HFF-Myc (cell line): ENCODE results near the gene ANKRD16.

ENCODE experiments used
- DNase-seq: peaks from one replicate; pipeline ENCODE4 v3.0.0-alpha.2; 2011; ENCODE audit warnings: low read depth; ENCODE audit errors: extremely low read depth
- H3K4me3 ChIP-seq: replicated peaks from 2 replicates; pipeline ENCODE4 v1.5.1; 2011; ENCODE audit warnings: low read depth, mild to moderate bottlenecking, control low read depth, low read length
- CTCF ChIP-seq: IDR thresholded peaks from 2 replicates; pipeline ENCODE4 v1.5.1; 2012; ENCODE audit warnings: mild to moderate bottlenecking, low read depth, low read length, control low read depth; ENCODE audit errors: missing control alignments

ANKRD16 gene

DNA sequence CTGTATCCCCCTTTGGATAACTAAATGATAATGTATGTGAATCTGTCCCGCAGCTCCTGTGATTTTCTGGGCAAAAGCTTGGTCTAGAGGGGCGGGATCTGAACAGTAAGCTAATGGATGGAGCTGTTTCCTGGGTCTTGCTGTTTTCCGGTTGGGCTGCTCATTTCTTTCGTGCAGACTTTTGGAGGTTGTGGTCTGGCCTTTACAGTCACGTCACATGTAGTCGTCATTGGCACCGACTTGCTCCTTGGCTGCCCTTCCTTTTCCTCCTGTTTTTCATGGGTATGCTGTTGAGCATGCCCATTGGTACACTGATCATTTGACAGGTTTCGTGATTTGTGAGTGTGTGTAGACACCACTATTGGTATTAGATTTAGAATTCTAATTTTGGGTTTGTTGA, 2.3 kb upstream of the ANKRD16 start:
- no peak for DNase-seq
- H3K4me3 ChIP-seq = peak overlapping the region; percentile 71; the same call in 1 of the 2 replicates
- TF ChIP-seq CTCF = no peak

- DNase-seq = no peak
- no peak for TF ChIP-seq CTCF
- H3K4me3 ChIP-seq = peak overlapping the region; percentile 71
These were observed 1.3 kb upstream of the ANKRD16 start for GRCh38 chr10:5891009-5891408.

- TF ChIP-seq CTCF = no peak
- no peak for DNase-seq
- H3K4me3 ChIP-seq = peak overlapping the region; percentile 71
These were observed 791 bp upstream of the ANKRD16 start for GRCh38 chr10:5890452-5890915.

DNA sequence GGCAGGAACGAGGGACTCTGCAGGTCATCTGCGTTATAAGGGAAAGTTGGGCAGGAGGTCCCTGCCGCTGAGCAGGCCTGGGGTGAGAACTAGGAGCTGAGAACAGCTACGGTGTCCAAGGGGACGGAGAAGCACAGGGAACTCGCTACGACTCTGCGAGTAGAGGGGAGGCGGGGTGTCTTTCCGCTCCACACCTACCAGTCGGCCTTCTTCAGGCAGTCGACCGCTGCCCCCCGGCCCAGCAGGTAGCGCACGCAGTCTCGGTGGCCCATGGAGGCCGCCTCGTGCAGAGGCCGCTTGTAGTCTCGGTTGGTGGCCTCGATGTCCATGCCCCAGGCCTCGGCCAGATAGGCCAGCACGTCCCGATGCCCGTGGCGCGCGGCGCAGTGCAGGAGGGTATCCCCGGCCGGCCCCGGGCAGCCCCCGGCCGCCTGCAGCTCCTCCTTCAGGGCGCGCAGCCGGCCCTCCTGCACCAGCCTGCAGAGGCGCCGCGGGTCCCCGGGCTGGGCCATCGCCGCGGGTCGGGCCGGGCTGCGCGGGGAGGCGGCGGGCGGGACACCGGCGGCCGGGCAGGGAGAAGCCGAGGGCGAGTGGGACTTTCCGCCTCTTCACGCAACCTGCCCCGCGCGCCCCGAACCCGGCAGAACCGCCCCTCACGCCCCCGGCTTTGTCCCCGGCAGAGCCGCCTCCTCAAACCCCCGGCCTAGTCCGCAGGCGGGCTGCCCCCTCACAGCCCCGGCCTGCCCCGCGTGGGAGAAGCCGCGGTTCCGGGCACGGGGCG, 660 bp downstream of the ANKRD16 start:
- no peak for TF ChIP-seq CTCF
- peak overlapping the region; percentile 71 for H3K4me3 ChIP-seq
- DNase-seq = no peak

DNA sequence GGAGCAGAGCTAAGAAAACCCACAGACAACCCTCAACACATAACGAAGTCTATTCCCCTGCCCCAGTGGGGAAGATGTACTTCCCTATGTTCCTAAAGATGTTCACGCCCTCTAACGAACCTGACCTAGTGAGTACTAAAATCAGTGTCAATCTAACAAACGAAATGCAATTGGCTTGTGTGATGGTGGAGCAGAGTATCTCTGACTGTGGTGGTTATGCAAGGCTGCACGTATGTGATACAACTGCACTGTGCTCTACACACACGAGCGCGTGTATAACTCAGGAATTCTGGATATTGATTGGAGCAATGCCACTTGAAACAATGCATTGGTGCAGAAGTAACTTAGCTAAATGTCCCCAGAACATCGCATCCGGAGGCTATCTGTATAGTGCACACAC, 1.3 kb downstream of the ANKRD16 start:
- no peak for TF ChIP-seq CTCF
- DNase-seq = no peak
- H3K4me3 ChIP-seq = peak overlapping the region; percentile 71

- no peak for TF ChIP-seq CTCF
- no peak for DNase-seq
- peak overlapping the region; percentile 71 for H3K4me3 ChIP-seq
These were observed 2.1 kb downstream of the ANKRD16 start for GRCh38 chr10:5887641-5888040.
